GM19395 (cell line): Measurements from ENCODE around the gene ELL2.
A peak's percentile ranks its signal among the peaks of the same experiment; 100 is the strongest.
"Not testable (repeated sequence)": the region's sequence is repeated elsewhere in the genome, so short reads cannot be mapped to it uniquely, and the experiment has no call there.

ENCODE experiments used
- ATAC-seq: cut with Tn5 transposase; IDR thresholded peaks from one replicate; pipeline ENCODE4 v1.9.1; 2021; ENCODE audit warnings: mild to moderate bottlenecking, moderate library complexity; ENCODE audit not compliant: unreplicated experiment

ELL2 gene

DNA sequence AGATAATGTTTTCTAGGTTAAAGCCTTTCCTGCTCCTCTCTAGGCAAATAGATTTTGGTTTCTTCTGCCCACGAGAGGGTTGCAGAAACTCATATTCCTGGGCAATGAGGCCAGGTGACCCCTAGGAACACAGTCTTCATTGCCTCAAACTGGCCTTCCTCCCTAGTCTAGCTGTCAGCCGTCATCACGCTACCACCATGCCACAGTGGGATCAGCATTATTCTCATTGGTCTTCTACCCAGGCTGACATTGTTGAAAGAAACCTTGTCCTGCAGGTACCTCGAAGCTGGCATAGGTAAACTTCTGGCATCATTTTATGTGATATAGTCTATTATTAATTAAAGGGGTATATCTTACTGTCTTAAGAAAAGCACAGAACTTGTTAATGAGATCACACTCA is 51.1 kb downstream of the ELL2 start:
- no peak for ATAC-seq

GRCh38 chr5:95909738-95910137 is 51.9 kb downstream of the ELL2 start:
- no peak for ATAC-seq

DNA sequence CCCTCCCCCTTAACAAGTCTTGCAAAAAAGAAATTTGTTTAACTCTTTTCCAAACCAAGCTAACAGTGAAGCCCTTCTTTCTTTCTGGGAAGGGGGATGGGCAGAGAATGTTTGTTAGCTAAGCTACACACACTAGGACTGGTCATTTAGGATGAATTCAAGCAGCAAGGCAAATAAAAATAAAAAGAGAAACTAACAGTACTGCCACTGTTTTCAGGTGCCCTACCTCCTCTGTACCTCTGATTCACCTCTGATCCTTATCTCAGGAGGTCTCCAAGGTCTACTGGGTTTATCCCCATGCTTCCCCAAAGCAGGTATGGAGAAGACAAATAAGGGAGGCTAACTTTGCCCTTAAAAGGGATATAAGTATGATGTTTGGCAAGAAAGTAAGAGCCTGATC is 52.9 kb downstream of the ELL2 start:
- ATAC-seq, result no peak

GRCh38 chr5:95907740-95908706 is 53.6 kb downstream of the ELL2 start:
- ATAC-seq, result no peak

- no peak for ATAC-seq
Measured at GRCh38 chr5:95907067-95907705, 54.5 kb downstream of the ELL2 start.

- ATAC-seq, result not testable (repeated sequence)
Measured at GRCh38 chr5:95906398-95906797, 55.3 kb downstream of the ELL2 start.

DNA sequence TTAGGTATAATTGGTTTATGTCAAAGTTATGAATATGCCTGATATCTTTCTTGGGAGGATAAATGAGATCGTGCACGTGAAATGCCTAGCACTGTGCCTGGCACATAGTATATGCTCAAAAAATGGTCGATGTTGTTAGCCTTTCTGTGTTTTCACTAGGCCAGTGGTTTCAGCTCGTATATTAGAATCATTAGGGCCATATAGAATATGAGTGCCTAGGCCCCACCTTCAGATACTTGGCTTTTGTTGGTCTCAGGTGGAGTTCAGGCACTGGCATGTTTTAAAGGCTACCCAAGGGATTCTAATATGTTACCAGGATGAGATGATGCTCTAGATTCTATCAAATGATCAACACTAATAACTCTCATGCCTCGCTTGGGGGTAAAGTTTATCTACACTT is 56.8 kb downstream of the ELL2 start:
- no peak for ATAC-seq

GRCh38 chr5:95903838-95904237 is 57.8 kb downstream of the ELL2 start:
- ATAC-seq, result no peak

- no peak for ATAC-seq
Measured at GRCh38 chr5:95901676-95902627, 59.7 kb downstream of the ELL2 start.

GRCh38 chr5:95900383-95900958 is 61.2 kb downstream of the ELL2 start:
- no peak for ATAC-seq

DNA sequence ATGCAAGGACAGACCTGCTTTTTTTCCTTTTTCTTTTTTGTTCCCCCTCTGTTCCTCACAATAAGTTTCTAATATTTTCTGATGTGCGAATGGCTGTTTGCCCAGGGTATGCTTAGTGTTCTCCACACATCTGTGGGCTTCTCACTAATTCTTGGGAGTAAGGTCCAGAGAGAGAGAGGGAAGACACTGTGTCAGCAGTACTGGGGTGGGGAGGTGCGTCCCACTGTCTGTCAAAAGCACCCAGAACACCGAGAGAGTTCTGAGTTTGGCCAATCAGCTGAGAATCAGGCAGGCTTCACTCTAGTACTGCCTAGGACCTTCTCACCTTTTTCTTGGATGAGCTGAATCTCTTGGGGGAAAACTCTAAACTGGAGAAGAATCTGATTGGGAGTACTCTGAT is 61.8 kb downstream of the ELL2 start:
- ATAC-seq, result no peak

DNA sequence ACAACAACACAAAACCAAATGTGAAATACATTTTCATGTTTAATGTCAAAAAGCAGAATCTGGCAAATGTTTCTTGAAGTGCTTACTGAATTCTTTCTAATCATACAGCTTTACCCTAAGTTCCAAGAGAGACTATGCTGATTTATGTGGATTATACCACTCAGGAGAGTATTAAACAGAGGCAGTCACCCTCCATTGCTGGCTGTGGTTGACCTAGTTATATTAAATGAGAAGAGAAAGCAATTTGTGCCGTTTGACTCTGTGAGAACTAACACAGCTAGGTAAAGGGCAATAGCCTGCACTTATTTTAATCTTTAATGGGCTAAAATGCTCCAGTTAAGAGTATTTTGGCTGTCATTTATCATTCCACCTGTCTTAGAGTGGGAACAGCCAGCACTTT is 62.6 kb downstream of the ELL2 start:
- ATAC-seq, result no peak

DNA sequence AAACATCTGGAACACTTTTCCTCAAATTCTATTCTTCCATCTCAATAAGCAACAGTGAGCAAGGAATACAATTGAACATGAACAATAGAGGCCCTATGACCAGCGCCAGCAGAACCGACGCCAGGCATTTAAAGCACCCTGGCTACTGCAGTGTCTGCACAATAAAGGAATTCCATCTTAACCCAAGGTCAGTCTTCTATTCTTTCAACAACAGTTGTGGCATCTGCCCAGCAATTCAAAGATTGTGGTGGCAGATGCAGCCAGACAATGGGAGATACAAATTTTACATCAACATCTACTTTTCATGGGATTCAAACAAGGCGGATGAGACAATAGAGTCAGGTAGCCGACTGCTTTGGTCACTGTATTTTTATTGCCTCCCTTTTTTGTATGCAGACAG is 65.9 kb downstream of the ELL2 start:
- ATAC-seq, result no peak

DNA sequence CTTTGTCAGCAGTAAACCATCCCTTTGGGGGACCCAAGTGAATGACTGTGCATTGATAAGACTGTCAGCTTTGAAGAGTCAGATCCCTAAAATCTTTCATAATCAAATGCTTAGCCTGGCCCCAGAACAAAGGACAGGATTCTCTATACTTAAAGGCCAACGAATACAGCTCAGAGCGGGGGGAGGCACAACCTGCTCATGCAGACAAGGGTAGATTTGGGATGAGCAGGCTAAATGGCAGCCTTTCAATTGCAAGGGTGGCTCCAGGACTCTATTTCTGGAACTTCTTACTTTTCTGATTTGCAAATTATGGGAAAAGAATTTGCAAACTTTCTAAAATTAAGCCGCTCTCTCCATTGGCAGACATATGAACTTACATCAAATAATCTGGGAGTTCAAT is 66.4 kb downstream of the ELL2 start:
- no peak for ATAC-seq

GRCh38 chr5:95892784-95893354 is 68.8 kb downstream of the ELL2 start:
- peak; percentile 72 for ATAC-seq

DNA sequence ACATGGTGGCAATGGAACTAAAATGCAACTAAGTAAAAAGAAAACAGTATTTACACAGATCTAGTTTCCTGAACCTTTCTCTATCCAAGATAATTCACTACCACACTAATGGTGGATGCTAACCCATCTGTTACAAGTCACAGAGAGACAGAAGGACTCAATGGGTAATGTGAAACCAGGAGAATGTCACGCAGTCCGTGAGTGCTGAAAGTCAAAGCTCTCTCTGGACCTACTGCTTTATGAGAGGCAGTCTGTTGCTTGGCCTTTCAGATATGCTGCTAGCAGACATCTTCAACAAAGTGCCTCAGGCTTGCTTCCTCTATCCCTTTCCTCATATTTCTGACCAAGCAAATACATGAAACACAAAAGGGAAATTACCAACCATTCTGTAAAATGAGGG is 70.2 kb downstream of the ELL2 start:
- ATAC-seq, result no peak

- ATAC-seq, result no peak
Measured at GRCh38 chr5:95889076-95889475, 72.6 kb downstream of the ELL2 start.

DNA sequence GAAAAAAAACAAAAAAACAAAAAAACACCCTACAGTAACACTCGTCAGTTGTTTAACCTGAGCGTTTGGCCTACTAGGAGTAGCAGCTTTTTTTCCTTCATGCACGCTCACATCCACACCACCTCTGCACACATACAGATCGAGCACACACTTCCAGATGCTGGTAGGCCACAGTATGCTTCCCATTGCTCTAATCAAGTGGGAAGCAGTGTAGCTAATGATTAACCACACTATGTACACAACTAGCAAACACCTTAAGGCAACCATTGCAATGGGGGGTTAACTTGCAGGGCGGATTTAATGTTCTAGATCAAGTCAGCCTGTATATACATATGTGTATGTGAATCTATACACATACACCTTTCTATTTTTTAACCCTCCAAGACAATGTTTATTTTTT is 73.7 kb downstream of the ELL2 start:
- ATAC-seq, result no peak

DNA sequence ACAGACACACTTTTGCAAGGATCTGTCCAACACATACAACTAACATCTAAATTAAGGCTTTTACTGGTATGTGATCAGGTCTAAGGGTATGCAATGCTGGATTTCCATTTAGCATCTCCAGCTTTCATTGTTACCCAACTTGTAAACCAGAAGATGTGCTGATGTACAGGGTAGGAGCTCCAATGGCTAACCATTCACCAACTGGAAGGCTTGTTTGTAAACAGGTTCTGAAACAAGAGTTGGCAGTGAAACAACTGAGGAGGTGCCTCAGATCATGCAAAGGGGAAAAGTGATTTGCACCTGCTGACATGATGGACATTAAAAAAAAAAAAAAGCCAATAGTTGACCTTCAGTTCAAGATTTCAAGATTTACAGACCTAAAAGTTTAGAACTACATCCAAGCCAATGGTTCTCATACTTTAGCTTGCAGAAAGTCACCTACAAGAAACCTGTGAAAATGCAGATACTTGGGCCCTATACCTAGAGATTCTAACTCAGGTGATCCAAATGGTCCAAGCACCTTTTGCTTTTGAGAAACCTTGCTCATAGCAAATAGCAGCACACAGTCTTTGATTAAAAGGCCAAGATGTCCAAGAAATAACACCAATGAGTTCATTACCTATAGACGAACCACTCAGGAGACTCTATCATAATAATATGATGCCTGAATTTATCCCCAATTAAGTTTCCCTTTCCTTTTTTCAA is 75.2 kb downstream of the ELL2 start:
- no peak for ATAC-seq

DNA sequence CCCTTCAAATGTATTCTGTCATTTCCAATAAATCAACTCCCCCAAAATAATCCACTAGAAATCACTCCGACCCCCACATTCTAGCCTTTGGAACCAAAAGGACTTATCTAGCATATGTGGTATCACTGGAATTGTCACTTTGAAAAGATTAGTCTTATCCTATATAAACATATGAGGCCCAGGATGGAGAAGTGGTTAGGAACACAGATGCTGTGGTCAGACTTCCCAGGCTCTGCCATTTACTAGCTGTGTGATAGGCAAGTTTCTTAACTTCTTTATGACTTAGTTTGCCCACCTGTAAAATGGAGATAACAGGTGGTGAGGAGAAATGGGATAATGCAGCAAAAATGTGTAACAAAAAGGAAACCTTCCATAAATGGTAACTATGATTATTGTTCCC is 77.1 kb downstream of the ELL2 start:
- ATAC-seq, result no peak
